ENCODE measurements around the gene GGT6.
"Not testable (repeated sequence)": the region's sequence is repeated elsewhere in the genome, so short reads cannot be mapped to it uniquely, and the experiment has no call there.

The GGT6 gene

GRCh38 chr17:4582101-4582501 lies 21.7 kb upstream of the GGT6 start:
- Histone ChIP-seq H3K36me3 (ENCODE audit: control insufficient read depth, insufficient read depth, low read length) (no peaks in the 10 kb centered on the region), H3K27me3 (replicated peaks; ENCODE audit: control insufficient read depth, insufficient read depth, low read length) (peaks cover 5% of the 10 kb centered on the region), H3K4me3 (replicated peaks; ENCODE audit: low read depth, low read length) (no peak overlapping the region)
- TF ChIP-seq CTCF (IDR thresholded peaks at IDR 0.05; ENCODE audit: insufficient read depth, low read length, poor library complexity, severe bottlenecking) = no peak
- no peak for DNase-seq (ENCODE audit: extremely low read depth, insufficient read length)

GRCh38 chr17:4580291-4580690 lies 19.9 kb upstream of the GGT6 start:
- Histone ChIP-seq H3K4me3 (replicated peaks; ENCODE audit: low read depth, low read length) (no peak overlapping the region), H3K27me3 (replicated peaks; ENCODE audit: control insufficient read depth, insufficient read depth, low read length) (peaks cover 5% of the 10 kb centered on the region), H3K36me3 (ENCODE audit: control insufficient read depth, insufficient read depth, low read length) (no peaks in the 10 kb centered on the region)
- no peak for DNase-seq (ENCODE audit: extremely low read depth, insufficient read length)
- no peak for TF ChIP-seq CTCF (IDR thresholded peaks at IDR 0.05; ENCODE audit: insufficient read depth, low read length, poor library complexity, severe bottlenecking)

- no peak overlapping the region for H3K4me3 ChIP-seq (replicated peaks; ENCODE audit: low read depth, low read length)
- TF ChIP-seq CTCF (IDR thresholded peaks at IDR 0.05; ENCODE audit: insufficient read depth, low read length, poor library complexity, severe bottlenecking) = no peak
- DNase-seq (ENCODE audit: extremely low read depth, insufficient read length) = no peak
- no peaks in the 10 kb centered on the region for H3K36me3 ChIP-seq (ENCODE audit: control insufficient read depth, insufficient read depth, low read length)
- H3K27me3 ChIP-seq (replicated peaks; ENCODE audit: control insufficient read depth, insufficient read depth, low read length) = peaks cover 5% of the 10 kb centered on the region
Measured at GRCh38 chr17:4579678-4580077, 19.3 kb upstream of the GGT6 start.

- not testable (repeated sequence) for H3K27me3 ChIP-seq (replicated peaks; ENCODE audit: control insufficient read depth, insufficient read depth, low read length)
Measured at GRCh38 chr17:4578349-4578748, 18.0 kb upstream of the GGT6 start.

GRCh38 chr17:4577386-4577993 lies 17.1 kb upstream of the GGT6 start:
- no peak for TF ChIP-seq CTCF (IDR thresholded peaks at IDR 0.05; ENCODE audit: insufficient read depth, low read length, poor library complexity, severe bottlenecking)
- H3K27me3 ChIP-seq (replicated peaks; ENCODE audit: control insufficient read depth, insufficient read depth, low read length) = no peaks in the 10 kb centered on the region; the same call in 1 of the 2 replicates
- DNase-seq (ENCODE audit: extremely low read depth, insufficient read length) = no peak
- no peaks in the 10 kb centered on the region for H3K36me3 ChIP-seq (ENCODE audit: control insufficient read depth, insufficient read depth, low read length)
- no peak overlapping the region for H3K4me3 ChIP-seq (replicated peaks; ENCODE audit: low read depth, low read length)

More at GRCh38 chr17:4578349-4578748, 18.0 kb upstream of the GGT6 start:
- H3K4me3 ChIP-seq (replicated peaks; ENCODE audit: low read depth, low read length); H3K36me3 ChIP-seq (ENCODE audit: control insufficient read depth, insufficient read depth, low read length); DNase-seq (ENCODE audit: extremely low read depth, insufficient read length): not testable (repeated sequence)

GRCh38 chr17:4576729-4577322 lies 16.4 kb upstream of the GGT6 start:
- H3K4me3 ChIP-seq (replicated peaks; ENCODE audit: low read depth, low read length) = no peak overlapping the region
- H3K27me3 ChIP-seq (replicated peaks; ENCODE audit: control insufficient read depth, insufficient read depth, low read length) = no peaks in the 10 kb centered on the region; the same call in 1 of the 2 replicates
- no peaks in the 10 kb centered on the region for H3K36me3 ChIP-seq (ENCODE audit: control insufficient read depth, insufficient read depth, low read length)
- no peak for DNase-seq (ENCODE audit: extremely low read depth, insufficient read length)
- TF ChIP-seq CTCF (IDR thresholded peaks at IDR 0.05; ENCODE audit: insufficient read depth, low read length, poor library complexity, severe bottlenecking) = no peak
